NCI-H1048 (cell line): Measurements from ENCODE around the gene ADH1B.
A peak's percentile ranks its signal among the peaks of the same experiment; 100 is the strongest.
"Not testable (repeated sequence)": the region's sequence is repeated elsewhere in the genome, so short reads cannot be mapped to it uniquely, and the experiment has no call there.

Experiments used
- DNase-seq: peaks from one replicate; lab custom pipeline; 2025; lab: John Stamatoyannopoulos, UW

The ADH1B gene

DNA sequence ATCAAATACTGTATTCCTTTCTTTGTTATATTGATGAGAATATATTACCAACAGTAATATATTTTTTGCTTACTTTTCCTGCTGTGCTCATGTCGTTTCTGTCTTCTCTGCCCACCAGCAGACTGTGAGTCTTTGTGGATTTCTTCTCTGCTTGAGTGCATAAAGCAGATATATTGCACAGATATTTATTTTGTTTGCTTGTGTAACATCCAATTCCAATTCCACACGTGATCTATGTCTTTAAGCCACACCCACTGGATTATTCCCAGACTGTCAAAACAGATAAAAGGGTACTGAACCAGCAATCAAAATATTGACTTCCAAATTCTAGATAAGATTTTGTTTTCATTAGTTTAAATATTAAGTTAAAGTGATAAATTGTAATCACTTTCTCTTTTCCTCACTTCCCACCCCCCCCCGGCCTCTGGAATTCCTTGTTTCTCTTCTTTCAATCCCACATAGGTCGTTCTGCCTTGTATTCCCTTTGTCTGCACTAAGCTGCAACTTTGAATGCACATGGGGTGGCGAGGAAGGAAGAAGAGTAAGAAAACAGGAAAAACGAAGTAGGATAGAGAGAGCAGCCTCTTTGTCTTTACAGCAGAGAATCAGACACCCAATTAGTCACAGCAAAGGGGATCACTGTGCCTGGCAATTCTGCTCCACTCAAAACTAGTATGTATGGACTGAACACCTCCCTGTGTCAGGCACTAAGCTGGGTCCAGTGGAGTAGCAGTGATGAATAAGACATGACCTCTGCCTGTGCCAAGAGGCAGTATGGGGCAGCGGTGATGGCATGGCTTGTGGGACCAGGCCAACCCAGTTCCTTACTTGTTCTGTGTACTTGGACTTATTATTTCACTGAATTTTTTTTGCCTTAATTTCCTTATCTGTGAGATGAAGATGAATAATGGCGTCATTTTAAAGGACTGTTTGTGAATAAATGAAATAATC is at the start of gene ADH1B:
TSS of gene ADH1B (minus strand) at position 161 of the 951 bp plus-strand sequence. CDS start at position 91, 70 bp downstream.
- no peak for DNase-seq

DNA sequence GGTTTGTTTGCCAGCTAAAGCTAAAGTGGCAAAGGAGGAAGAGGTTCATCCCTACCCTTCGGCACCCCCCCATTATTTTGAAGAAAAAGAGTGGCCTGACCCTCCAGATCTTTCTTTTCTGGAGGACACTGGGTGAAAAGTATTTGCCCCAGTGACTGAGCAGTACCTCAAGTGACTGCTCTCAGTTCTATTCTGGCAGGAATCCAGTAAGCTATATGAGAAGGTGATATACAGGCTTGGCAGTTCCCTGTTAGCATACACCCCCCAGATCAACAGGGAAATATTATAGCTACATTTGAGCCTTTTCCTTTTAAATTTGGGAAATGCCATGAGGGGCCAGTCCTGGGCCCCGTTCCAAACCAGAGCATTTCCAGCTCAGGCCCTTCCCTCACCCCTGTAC is 46.6 kb upstream of the ADH1B start:
- not testable (repeated sequence) for DNase-seq

DNA sequence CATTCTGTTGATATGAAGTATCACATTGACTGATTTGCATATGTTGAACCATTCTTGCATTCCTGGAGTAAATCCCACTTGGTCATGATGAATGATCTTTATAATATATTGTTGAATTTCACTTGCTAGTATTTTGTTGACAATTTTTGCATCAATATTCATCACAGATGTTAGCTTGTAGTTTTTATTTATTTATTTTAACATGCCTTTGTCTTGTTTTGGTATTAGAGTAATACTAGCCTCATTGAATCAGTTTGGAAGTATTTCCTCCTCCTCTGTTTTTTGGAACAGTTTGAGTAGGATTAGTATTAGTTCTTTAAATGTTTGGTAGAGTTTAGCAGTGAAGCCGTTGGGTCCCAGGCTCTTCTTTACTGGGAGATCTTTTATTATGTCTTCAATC is 45.3 kb upstream of the ADH1B start:
- no peak for DNase-seq

DNA sequence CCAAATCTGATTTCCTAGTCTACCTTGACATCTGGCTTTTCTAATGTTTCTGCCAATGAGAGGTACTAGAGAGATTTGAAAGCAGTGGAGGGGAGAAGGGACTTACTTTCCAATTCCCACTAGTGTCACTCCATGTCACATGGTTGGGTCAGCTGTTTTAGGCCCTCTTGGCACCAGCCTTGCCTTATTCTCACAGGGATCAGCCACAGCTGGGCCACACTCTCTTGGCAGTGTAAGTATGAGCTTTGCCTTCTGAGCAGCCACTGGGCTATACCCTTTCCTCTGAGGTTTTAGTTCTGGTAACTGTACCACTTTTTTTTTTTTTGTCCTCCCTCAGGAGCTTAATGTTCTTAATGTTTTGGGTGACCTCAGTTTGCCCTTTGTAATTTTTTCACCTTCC is 41.6 kb upstream of the ADH1B start:
- DNase-seq = no peak

DNA sequence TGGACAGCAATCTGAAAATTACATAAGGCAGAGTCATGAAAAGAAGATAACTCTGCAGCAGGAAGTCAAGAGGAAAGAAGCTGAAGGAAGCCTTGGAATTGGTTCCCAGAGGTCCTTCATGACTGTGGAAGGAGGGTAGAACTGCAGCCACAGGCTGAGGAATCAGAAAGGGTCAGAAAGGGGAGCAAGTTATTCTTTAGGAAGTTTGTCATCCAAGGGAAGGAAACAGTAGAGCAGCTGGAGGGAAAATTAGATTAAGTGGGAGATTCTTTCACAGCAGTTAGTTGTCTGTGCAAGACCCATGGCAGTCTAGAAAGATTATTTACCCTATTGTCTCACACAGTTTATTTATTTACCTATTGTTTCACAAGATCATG is 40.7 kb upstream of the ADH1B start:
- no peak for DNase-seq

DNA sequence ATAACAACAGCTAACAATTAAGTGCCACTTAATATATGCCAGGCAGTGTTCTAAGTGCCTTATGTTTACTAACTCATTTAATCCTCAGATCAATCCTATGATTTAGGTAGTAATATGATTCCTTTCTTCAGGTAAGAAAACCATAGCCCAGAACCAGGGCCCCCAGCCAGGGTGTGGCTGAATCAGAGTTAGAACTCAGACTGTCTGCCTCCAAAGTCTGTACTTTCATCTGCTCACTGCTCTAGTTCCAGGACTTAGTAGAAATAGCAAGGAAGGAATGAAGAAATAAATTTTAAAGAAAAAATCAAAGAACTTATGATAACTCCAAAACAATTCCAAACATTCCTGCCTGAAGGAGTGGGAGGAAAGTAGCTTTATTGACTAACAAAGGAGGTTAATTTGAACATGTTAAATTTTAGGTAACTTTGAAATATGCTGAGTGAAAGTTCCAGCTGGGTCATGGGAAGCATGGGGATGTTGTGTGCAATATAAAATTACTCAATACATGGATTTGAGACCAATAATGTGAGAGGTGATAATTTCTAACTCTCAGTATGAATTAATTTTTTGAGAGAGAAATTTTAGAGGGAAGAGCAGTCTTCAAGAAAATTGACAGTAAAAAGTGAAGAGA is 40.2 kb upstream of the ADH1B start:
- no peak for DNase-seq

DNA sequence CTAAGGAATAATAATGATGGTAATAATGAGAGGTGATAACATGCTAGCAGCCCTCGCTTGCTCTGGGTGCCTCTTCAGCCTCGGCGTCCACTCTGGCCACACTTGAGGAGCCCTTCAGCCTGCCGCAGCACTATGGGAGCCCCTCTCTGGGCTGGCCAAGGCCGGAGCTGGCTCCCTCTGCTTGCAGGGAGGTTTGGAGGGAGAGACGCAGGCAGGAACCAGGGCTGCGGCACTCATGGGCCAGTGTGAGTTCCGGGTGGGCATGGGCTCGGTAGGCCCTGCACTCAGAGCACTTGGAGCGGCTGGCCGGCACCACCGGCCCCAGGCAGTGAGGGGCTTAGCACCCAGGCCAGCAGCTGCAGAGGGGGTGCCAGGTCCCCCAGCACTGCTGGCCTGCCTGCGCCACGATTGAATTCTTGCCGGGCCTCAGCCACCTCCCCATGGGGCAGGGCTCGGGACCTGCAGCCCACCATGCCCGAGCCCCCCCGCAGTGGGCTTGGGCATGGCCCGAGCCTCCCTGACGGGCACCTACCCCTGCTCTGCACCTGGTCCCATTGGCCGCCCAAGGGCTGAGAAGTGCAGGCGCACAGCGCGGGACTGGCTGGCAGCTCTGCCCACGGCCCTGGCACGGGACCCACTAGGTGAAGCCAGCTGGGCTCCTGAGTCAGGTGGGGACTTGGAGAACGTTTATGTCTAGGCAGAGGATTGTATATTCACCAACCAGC is 38.4 kb upstream of the ADH1B start:
- DNase-seq = no peak

DNA sequence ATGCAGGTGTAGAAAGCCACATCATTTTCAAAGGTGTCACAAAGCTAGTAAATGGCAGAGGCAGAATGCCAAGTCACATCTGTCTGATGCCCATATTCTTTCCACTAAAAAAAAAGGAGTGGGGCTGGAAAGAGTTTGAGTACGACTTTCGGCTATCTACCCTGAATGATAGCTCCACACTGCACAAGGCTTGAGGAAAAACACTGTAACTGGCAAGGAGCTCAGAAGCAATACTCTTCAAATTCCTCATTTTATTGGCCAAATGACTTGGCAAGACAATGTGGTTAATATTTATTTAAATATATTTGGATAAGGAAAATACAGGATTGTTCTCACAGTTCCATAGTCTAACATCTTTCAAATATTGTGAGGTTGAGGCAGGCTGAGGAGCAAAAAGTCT is 36.7 kb upstream of the ADH1B start:
- no peak for DNase-seq

DNA sequence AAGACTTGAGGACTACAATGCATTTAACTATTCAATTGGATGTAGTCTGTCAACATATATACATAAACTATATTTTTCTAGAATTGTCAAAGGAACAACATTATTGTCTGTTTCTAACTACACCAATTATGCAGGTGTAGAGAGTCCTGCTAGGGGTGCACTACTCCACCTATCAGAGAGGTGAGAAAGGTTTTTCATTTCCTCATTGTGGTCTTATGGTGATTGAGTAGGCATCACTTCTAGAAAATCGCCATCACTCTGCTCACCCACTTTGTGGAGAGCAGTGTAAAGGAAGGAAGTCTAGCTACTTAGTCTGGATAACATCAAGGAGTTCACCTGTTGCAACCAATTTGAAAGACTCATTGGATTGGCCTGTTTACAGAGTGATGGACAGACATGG is 35.8 kb upstream of the ADH1B start:
- no peak for DNase-seq

DNA sequence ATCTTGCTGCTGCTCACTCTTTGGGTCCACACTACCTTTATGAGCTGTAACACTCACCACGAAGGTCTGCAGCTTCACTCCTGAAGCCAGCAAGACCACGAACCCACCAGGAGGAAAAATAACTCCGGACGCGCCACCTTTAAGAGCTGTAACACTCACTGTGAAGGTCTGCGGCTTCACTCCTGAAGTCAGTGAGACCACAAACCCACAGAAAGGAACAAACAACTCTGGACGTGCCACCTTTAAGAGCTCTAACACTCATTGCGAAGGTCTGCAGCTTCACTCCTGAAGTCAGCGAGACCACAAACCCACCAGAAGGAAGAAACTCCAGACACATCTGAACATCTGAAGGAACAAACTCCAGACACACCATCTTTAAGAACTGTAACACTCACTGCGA is 34.9 kb upstream of the ADH1B start:
- not testable (repeated sequence) for DNase-seq

DNA sequence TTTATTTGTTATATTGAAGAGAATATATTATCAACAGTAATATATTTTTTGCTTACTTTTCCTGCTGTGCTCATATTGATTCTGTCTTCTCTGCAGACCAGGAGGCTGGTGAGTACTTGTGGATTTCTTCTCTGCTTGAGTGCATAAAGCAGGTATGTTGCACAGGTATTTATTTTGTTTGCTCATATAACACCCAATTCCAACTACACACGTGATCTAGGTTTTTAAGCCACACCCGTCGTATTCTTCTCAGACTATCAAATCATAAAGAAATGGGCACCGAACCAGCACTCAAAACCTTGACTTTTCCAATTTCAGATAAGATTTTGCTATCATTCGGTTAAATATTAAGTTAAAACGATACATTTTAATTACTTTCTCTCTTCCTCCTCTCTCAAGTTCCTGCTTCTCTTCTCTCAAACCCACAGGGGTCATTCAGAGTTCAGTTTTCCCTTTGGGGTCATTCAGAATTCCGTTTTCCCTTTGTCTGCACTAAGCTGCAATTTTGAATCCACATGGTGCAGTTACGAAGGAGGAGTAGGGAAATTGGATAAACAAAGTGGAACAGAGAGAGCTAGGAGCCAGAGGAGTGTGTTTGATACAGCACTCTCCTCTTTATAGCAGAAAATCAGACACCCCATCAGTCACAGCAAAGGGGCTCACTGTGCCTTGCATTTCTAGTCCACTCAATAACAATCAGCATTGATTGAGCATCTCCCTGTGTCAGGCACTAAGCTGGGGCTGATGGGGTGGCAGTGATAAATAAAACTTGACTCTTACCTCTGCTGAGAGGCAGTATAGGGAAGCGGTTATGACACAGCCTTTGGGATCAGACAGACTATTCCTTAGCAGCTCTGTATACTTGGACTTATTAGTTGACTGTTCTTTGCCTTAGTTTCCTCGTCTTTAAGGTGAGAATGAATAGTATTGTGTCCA is 31.7 kb upstream of the ADH1B start, which contains the start of gene ADH1C:
TSS of gene ADH1C (minus strand) at position 145 of the 936 bp plus-strand sequence. CDS start at position 74, 71 bp downstream.
- DNase-seq = no peak

DNA sequence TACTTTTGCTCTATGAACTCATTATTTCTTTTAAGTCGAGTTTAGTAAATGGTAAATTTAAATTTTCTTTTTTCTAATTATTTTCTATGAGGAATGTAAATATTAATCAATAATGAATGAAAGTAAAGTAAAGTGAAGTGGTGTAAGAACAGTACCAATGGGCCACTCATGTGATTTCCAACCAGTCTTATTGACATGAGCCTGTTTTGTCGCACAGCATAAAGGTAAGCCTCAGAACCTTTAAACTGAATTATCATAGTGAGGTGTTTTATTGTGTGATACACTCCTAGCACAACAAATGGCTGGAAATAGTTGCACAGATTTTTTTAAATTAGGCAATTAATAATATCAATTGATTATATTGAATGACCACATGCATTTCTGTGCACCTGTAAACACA is 30.3 kb upstream of the ADH1B start:
- no peak for DNase-seq

DNA sequence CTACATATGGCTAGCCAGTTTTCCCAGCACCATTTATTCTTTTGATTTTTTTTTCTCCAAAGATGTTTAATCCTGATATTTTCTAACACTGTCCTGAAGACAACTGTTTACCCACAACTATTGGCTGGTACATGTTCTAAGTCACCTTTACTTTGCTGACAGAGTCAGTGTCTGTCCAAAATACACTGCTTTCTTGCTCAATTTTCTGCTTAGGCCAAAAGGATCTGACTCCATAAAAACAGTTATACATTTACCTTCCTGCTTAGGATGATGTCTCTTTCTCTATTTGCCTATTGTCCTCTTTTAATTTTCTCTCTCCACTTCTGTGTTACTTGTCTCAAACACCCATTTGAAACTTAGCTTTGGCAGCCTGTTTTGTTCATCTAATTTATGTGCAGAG is 28.1 kb upstream of the ADH1B start:
- DNase-seq = no peak

DNA sequence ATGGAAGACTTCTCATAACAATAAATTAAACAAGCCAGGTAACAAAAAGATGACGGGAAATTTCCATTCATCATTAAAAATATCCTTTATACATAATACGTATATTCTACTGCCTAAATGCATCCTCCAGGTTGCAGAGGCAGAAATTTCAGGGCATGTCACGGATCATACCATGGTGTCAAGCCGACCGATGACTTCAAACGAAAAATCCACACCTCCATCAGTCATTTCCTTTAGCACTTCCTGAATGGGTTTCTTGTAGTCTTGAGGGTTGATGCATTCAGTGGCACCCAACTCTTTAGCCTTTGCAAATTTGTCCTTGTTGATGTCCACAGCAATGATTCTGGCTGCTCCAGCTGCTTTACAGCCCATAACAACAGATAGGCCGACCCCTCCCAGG is 21.4 kb upstream of the ADH1B start:
- not testable (repeated sequence) for DNase-seq

DNA sequence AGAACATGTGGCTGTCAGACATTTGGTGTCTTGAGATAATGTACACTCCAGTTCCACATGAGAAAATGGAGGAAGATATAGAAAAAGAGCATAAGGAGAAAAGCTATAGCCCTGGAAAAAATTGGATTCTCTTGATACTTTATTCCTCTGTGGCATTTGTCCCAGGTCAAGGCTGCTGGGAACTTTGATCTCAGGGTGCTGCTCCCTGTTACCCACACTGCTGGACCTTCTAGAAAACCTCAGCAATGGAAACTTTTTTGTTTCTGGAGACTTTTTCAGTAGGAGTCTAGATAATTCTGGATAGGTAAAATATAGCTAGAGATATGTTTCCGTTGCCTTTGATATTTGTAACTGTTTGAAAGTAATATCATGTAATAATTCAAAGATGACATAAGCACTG is 20.2 kb upstream of the ADH1B start:
- DNase-seq = no peak

DNA sequence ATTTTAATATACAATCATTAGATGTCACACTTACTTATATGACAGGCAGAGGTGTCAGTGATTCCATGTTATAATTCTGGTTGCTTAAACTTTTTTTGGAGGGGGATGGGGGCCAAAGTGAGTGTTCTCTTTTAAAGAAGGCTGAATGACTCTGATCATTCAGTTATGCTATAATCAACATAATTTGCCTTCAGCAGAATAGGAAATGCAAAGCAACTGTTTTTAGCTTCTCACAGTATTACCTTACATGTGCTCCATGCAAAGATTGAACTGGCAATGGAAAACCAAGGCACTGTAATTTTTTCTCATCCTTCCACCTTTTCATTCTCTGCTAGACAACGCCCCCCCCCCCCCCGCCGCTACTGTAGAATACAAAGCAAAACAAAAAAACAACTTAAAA is 18.0 kb upstream of the ADH1B start:
- DNase-seq = peak; percentile 38

DNA sequence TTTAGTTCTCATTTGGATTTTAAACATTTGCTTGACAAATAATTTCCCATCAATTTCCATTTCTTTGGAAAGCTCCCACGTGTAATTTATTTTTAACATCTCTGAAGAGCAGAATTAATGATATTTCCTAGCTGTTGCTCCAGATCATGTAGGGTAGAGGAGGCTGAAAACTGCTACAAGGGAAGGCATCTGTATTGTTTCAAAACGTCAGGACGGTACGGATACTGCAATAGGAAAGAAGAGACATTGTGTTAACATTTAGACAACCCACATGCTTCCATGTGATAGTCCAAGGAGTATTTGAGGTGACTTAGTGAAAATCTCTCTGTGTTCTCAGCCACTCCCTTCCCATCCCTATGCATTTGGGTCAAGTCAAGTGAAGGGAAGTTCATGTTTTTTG is 15.4 kb upstream of the ADH1B start:
- no peak for DNase-seq

DNA sequence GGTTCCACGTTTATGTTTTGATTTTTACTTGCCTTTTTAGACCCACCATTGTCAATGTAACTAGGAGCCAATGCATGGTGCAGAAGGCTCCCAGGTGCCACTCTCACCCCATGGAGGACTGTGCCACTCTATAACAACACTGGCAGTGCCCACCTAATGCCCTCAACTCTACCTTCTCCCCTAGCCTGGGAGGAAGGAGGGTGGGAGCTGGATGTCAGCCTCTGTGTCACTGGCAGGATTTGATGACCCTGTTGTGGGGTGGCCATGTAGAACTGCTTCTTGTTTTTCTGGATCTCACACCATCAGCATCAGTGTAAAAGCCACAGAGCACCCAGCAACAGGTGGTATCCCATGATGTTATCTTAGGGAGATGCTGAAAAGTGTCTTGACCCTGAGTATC is 13.7 kb upstream of the ADH1B start:
- no peak for DNase-seq

DNA sequence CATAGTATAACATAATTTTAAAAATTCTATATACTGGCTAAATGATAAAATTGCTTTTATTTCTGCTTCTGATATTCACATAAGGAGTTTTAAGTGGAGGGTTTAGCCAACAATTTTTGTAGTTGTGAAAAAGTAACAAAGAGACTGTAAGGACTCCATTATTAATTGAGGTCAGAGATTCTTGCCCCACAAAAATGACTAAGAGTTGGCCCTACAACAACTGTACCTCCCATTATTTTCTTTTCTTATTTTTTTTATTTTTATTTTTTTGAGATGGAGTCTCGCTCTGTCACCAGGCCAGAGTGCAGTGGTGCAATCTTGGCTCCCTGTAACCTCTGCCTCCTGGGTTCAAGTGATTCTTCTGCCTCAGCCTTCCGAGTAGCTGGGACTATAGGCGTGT is 9.4 kb upstream of the ADH1B start:
- no peak for DNase-seq

DNA sequence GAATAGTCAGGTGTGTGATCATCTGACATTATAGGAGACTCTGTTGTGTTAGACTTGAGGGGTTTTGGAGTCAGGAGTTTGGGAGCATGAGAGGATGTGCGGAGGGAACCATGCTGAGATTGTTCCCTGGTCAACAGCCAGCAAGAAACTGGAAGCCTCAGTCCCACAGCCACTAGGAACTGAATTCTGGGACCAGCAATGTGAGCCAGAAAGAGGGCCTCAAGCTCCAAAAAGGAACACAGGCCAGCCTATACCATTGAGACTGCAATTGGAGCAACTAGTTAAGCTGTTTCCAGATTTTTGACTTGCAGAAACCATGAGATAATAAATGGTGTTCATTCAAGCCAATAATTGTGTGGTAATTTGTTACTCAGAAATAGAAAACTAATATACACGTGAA is 8.7 kb upstream of the ADH1B start:
- no peak for DNase-seq

DNA sequence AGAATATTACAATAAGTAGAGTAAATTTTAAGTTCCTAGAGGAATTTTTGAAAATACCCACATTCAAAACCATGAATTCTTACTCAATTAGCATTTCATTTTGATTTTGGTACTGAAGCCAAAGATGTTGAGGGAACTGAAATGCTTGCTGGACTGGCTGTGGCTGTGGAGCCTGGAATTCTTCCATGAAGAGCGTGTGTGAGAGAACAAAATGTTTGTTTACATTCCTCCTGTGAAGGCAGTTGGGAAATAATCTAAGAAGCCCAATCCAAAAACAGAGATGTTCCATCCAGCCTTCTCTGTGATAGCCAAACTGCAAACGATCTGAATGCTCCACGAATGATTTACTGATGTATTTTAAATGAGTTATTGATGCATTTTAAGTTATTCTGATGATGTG is 3.8 kb upstream of the ADH1B start:
- no peak for DNase-seq

DNA sequence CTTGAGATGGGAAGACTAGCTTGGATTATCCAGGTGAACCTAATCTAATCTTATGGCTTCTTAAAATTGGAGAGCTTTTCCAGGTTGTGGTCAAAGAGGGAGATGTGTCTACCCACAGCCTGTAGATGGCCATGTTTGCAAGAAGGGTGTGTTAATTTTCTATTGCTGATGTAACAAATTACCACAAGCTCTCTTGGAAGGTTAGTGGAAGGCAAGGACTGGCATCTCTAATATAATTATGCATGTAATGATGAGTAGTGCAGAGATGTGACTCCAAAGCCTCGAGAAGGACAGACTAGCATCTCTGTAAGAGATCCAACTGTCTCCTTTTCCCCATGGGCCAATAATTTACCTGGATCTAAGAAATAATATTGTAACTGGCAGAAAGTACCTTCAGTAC is 3.2 kb upstream of the ADH1B start:
- DNase-seq = no peak
